ENCODE results near the gene C4orf54.

Gene C4orf54

GRCh38 chr4:99617374-99617773, 40.3 kb downstream of the C4orf54 start:
- DNase-seq = no peak

GRCh38 chr4:99615170-99615820, 42.3 kb downstream of the C4orf54 start:
- no peak for DNase-seq

GRCh38 chr4:99614491-99614890, 43.1 kb downstream of the C4orf54 start:
- DNase-seq = no peak

- no peak for DNase-seq
Measured at GRCh38 chr4:99612704-99613103, 44.9 kb downstream of the C4orf54 start.

- no peak for DNase-seq
Measured at GRCh38 chr4:99612281-99612680, 45.3 kb downstream of the C4orf54 start.

GRCh38 chr4:99610605-99611175, 46.9 kb downstream of the C4orf54 start:
- no peak for DNase-seq

GRCh38 chr4:99608417-99608816, 49.2 kb downstream of the C4orf54 start:
- DNase-seq = no peak

All from NCI-H1105 (cell line).